ENCODE results near the gene TMEM171.

TMEM171 gene

DNA sequence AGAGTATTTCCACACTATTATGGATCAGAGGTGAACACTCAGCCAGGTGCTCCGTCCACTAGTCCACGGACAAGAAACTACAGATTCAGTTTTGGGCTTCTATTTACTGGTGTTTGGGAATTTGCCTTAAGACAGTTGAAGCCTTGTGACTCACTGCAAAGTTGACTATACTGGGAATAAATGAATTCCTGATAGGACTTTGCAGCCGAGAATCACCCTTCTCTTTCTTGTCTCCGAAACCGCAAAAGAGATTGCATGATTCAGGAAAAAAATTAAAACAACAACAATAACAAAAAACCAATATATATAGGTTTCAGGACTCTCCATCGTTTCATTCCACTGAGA is 716 bp downstream of the TMEM171 start:
- no peak for DNase-seq

DNA sequence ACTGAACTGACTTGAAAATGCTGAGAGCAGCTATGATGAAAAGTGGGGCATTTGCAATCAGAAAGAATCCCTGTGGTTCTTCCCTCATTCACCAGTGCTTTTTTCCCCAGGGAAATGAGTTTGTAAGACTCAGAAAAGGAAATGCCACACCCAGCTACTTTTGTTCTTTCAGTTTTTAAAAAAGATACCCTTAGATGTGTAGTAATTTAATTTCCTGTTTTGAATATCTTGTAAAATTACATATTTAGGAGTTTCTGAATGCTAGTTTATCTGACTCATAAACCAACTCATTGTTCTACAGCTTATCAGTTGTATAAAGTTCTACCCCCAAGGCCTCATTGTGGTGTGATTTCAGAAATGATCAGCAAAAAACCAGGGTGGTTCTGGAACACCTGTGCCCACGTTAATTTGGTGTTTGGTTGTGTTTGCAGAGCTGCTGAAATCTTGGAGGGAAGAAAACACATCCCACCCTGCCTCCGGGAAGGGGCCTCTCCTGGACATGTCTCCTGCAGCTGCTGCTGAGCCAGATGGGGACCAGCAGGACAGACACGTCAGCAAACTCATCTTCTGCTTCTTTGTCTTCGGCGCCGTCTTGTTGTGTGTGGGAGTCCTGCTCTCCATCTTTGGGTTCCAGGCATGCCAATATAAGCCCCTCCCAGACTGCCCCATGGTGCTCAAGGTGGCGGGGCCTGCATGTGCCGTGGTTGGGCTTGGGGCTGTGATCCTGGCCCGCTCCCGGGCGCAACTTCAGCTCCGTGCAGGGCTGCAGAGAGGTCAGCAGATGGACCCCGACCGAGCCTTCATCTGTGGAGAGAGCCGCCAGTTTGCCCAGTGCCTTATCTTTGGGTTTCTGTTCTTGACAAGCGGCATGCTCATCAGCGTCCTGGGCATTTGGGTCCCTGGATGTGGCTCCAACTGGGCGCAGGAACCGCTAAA is 2.8 kb downstream of the TMEM171 start:
- no peak for DNase-seq

DNA sequence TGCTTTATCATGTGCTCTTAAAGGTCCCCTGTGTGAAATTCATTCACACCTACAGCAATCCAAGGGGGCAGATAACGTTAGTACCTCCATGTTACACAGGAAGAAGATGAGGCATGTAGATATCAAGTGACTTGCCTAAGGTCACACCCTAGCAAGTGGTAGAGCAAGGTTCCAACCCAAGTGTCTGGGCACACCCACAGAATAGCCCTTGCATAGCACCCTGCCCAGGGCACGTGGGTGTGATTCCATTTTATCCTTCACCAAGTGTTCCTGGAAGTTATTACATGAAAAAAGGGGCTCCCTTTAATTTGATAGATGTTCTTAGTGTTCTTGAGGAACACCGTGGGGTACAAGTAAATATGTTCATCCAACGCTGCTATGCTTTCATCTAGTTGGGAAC is 4.9 kb downstream of the TMEM171 start:
- DNase-seq = no peak

DNA sequence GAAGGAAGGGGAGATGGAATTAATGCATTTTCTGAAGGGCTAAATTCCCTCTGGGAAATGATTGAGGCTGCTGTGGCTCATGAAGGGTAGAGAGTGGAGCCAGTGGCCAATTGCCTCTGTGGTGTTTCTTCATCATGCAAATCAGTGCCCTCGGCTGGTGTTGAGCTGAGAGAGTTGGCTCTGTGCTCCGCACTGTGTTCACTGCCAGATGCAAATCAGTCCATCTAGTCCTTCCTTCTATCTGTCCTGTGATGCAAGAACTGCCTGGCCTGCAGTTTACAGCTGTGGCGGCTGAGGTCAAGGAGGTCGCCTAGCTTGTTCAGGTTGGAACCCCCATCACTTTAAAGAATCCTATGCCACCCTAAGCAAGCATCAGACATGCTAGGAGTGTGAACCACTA is 6.0 kb downstream of the TMEM171 start:
- DNase-seq = no peak

DNA sequence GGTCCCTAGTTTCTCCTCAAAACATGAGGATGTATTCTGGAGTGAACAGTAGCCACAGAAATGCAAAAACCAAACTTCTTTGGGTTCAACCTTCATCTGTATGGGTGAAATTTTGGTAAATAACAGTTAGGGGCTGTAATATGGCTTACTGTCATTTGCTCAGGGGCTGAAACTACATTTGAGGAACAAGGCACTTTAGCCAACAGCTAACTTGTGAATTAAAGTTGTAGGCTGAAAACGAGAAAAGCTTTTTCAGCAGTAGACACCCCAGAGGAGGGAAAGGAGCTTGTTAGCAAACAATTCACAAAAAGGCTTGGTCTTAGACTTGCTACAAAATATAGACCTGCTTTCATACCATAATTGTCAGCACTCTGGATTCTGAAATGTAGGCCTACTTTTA is 6.6 kb downstream of the TMEM171 start:
- no peak for DNase-seq

DNA sequence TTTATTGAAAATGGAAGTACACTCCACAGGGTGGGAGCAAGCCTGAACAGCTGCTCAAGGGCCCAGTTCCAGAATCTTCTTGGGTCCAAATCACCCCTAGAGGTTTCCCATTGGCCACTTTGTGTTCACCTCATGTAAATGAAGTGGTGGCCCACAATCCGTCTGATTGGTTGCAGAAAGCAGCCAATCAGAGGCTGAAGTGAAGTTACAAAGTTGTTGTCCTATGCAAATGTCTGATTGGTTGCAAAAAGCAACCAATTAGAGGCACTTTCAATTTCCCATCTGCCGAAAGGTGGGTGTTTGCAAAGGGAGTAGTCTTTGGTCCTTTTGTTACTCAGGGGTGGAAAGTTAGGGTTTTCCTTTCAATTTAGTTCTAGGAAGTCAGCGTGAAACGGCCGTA is 8.8 kb downstream of the TMEM171 start:
- no peak for DNase-seq

DNA sequence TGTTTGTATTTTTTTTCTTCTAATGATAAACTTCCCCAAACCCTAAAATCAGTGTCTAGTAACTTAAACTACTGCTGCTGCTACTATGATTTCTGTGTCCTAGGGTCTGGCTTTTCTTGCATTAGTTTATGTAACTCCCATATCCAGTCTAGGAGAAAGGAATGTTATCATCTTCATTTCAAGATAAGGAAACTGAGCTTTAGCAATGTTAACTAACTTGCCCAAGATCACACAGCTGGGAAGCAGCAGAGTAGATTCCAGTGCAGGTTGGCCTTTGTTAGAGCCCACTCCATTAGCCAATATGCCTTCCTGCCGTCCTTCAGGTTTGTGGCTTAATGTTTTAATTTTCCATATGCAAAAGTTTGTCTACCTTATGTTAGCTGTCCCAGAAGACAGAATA is 10.4 kb downstream of the TMEM171 start:
- no peak for DNase-seq

DNA sequence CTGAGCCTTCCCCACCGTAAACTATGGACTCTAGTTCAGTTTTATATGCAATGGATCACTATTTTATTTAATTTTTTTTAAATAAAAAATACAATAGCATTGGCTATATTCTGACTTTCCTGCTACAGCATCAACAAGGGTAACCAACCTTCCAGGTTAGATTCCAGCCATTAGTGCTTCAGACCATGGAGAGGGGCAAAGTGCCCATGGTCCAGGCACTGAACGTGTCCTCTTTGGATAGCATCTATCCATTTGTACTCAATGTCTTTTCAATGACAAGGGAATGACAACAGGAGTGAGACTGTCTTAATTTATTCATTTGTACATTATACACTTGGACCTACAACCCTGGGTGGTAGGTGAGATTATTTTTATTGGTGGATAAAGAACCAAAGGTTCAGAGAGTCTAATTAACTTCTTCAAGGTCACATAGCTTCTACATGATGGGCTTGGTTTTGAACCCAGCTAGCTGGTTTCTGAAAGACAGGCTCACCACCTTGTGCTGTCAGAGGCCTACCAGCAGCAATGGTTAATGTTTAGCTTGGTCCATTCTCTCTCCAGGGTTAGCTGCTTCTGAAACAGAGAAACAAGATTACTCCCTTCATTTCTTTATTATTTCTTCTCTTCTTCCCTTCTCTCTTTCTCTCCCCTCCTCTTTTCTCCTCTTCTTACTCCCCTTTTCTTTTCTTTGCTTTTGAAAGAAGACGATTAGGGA is 11.5 kb downstream of the TMEM171 start:
- no peak for DNase-seq

DNA sequence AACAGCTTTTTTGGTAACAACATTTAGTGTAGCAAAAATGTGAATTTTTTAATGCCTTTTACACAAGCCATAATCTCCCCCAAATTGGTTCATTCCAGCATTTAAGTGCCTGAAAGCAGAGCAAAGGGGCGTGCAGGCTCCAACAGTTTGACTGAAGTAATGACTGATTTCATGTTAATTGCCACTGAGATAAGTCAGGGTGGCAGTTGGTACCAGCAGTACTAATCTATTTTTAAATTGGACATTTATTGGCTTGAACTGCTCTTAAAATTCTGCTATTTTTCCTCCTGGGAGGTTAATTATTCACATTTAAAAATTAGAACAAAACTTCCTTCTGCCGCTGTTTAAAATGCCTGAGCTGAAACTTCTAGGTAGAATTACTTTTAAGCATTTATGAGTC is 12.4 kb downstream of the TMEM171 start:
- no peak for DNase-seq

DNA sequence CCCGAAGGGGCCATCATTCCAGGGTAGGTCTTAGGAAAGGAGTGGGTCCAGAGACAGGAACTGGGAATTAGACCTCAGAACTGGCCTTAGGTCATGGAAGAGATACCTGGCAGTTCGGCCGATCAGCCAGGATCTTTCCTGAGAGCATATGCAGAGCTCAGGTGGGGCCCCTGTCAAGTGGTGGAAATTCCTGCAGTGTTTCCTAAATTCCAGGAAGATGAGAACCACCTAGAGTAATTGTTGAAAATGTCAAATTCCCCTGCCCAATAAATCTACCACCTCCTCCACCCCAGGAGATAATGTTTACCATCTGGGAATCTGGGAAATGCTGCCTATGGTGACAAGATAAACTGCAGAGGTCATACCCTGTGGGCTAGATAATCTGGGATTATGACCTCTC is 14.6 kb downstream of the TMEM171 start:
- no peak for DNase-seq

DNA sequence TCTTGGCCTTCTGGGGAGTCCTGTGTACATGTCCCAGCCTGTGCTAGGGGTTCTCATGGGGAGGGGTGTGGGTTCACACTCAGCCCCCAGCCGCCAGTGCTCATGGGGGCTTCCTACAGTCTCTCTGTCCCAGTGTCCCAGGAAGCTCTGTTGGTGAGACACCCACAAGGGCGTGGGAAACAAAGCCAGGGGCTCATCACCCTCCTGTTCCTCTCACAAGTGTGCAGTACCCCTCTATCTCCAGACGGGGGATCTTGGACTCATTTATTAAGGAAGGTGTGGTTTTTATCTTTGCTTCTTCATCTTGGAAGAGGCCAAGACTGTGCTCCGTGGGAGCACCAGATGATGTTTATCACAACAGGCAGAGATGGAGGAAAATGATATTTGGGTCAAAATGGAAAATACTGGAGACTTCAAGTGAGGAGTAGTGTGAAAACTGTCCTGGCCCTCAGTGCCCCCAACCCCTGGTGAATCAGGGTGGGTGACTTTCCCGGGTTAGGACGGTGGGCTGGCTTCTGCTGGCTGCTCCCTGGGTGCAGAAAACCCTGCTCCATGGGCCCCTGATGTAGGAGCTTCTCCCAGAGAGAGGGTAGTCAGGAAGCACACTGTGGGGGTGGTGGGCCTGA is 15.2 kb downstream of the TMEM171 start:
- no peak for DNase-seq

DNA sequence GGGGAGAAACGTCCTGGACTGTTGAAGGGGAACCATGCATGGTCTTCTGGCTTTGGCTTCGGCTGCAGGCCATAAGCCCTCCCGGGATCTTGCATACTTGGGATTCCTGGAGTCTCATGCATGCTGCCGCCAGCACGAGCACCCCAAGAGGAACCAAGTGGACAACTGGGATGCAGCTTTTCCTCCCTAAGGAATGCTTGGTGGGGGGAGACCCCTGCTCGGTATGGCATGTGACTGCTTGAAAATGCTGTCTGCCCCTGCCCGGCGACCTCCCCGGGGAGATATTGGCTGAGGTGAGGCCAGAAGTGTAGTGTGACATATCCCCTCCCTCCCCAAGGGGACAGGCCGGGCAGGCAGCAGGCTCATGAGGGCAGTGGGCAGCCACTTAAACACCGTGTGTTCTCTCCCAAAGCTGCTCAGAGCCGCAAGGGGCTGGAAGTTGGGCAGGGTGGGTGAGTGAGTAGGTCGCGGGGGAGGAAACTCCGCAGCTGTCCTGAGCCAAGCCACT is 15.7 kb downstream of the TMEM171 start:
- no peak for DNase-seq

DNA sequence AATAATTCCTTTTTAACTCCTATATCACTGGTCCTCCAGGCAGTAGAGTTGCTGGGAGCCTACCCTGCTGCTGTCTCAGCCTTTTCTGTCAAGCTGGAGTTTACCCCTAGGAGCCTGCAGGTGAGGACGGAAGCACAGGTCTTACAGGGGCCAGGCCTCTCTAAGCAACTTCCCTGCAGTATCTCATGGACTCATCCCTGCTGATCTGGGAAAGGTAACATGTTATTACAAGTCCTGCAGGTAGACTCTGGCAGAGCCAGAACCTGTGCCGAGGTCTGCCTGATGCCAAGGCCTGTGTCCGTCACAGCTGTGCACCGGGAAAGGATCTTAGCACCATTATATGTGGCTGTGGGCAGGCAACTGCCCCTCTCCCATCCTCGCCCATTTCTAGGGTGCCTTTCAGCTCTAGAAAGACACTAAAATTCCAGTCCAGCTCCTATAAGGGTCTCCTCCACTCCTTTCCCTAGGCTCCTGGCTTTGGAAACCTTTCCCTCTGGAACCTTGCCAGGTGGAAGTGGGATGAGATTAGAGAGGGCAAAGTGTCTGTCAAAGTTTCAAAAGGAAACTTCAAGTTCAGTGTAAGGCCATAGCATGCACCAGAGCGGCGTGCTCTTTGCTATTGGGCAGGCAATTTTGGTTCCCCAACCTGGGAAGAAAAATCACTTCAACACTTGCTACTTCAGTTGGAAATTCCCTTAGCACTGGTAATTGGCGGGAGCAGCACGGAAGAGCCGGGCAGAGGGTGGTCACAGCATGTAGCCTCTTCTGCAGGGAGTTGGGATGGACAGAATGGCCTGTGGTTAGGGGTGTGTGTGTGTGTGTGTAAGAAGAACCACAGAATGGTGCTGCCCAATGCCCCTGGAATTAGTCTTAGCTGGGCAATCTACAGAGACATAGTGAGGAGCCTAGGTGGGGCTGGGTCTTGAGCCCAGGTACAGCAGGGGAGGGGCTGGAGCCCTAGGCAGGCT is 17.5 kb downstream of the TMEM171 start:
- no peak for DNase-seq

DNA sequence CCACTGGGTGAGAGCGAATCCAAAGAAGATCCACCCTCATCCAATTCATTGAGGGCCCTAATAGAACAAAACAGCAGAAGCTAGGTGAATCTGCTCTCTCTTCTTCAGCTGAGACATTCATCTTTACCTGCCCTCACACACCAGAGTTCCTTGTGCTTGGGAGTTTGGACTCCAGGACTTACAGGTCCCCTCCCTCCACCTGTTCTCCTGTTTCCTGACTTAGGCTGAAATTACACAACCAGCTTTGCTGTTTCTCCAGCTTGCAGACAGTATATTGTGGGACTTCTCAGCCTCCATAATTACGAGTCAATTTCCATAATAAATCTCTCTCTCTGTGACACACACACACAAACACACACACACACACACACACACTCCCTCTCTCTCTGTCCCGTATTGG is 19.1 kb downstream of the TMEM171 start:
- DNase-seq = no peak

DNA sequence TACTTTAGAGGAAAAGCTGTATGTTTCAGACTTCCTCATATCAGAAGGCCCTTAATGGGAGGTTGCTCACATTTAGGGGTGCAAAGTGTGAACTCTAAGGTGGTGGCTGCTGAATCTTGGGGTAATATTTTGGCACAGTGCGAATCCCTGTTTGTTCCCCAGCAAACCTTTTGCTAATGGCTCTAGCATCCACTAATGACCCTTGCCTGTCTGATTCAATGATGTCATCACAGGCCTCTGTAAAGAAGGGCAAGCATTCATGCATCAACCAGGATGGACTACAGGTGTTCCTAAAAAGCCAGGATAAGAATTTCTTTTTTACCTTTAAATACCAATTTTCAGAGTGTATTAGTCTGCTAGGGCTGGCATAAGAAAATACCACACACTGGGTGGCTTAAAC is 20.4 kb downstream of the TMEM171 start:
- DNase-seq = no peak

DNA sequence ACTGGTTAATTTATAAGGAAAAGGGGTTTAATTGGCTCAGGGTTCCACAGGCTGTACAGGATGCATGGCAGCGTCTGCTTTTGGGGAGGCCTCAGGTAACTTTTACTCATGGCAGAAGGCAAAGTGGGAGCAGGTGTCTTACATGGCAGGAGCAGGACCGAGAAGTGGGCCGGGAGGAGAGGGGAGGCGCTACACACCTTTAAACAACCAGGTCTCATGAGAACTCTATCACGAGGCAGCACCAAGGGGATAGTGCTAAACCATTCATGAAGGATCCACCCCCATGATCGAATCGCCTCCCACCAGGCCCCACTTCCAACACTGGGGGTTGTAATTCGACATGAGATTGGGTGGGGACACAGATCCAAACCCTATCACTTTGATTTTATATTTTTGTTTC is 21.7 kb downstream of the TMEM171 start:
- DNase-seq = no peak

DNA sequence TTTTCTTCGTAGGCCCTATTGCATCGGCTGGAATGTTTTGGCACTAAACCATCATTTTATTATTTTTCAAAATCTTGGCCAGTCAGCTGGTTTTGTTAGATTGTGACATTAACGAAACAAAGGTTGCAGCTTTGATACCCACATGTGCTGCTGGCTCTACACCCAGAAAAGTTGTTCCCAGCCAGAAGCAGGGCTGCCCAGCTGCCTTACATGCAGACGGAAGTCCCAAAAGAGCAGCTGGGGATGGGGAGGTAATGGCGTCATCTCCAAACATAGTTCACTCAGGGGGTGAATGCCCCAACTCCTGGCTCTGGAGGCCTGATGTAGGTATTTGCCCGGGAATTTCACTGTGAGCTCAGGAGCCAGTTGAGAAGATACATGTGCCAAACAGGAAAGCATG is 23.3 kb downstream of the TMEM171 start:
- no peak for DNase-seq

DNA sequence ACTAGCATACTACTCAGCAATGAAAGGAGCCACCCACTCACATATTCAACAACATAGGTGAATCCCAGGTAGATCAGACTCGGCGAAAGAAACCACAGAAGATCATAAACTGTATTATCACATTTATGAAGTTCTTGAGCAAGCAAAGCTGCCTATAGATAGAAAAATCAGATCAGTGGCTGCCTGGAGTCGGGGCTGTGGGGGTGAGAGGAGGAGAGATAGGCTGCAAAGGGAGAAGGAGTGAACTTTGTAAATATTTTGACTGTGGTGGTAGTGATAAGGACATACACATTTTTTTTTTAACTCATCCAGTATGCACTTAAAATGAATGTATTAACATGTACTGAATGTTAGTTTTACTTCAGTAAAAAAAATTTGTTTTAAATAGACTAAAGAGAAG is 29.2 kb downstream of the TMEM171 start:
- DNase-seq = no peak

DNA sequence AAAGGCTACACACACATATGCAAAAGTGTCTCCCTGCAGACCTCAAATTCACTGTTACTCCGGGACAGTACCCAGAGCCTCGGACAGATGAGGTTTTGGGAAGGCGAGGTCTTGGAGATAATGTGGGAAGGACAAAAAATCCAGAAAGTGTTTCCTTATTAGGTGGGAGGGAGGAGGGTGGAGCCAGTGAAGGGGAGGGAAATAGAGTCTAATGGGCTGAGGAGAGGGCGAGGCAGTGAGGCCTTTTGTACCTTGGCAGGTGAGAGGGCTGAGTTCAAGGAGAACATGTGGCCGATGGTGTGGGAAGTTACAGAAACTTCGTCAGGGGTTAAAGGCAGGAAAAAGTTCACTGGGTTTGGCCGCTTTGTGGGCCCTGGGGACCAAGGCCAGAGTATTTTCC is 30.5 kb downstream of the TMEM171 start:
- DNase-seq = no peak

DNA sequence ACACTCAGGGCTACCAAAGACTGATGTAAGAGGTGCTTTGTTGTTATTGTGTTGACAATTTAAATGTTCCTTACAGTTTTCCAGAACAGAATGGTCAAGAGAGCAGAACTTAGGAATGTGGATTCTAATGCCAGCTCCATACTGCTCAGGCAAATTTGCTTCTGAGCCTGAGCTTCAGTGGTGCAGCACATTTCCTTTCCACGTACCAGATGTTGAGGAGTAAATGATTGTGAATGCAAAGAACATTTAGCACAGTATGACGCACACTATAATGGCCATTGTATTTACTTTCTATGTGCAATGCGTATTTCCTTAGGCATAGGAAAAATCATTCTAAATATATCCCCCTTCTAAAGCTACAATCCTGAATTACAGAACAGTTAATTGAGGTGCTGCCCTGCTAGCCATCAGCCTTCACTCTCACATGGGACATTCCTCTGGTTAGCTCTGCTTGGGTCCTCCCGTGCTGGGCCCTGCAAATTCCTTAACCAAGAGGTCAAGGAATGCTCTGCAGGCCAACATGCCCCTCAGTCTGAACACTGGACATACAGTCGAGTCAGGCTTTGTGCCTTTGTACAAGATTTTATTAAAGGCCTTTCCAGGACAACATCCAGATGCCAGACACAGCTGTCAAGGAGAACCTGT is 31.5 kb downstream of the TMEM171 start:
- DNase-seq = no peak

DNA sequence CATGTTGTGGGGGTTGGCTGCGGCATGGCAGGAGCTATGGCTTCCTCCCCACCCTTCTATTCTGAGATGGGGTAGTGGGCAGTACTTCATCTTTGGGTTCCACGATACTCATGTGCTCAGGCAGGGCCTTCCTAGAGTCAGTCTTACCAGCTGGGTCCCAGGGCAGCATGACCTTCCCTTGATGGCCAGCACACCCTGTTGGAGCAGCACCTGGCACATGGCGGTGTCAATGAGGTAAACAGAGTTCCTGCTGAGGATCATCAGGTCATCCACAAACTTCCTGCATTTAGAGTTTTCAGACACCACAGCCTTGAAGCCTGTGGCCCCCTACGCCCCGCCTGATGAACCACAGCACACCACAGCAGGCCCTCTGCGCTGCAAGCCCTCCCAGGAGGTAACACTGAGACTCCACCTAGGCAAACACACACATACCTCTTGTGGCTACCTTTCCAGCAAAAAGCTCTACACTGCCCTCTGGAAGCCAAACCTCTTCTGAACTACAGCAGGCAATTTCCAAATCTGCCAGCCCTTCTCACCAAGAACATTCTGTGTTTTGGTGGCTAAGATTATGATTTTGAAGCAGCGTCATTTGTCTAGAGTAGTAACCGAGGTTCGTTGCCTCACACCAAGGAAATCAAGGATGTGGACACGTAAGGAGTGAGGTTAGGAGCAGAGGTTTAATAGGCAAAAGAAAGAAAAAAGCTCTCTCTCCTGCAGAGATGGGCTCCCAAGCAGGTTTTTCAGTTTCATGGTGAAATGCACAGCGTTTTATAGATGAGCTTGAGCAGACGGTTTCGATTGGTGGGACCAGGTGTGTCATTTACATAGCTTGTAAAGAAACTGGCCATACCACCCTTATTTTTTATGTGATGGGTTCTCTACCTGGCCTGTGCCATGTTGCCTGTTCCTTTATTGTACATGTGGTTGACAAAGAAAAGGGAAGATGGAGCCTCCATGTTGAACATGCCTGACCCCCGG is 32.3 kb downstream of the TMEM171 start:
- no peak for DNase-seq
